Activated B cell treated with CpG ODN at 0.5 μM for 24 hours (primary cell): ENCODE measurements around the gene USP25. TPM values are rescaled to one million over a fixed set of nuclear protein-coding genes. Genes with fewer than 3 reads are reported as not detected.

ENCODE experiments used
- ATAC-seq: fragments of 200-7000 bp; cut with Tn5 transposase; one replicate; pipeline ENCODE4 v1.10.0; 2021; ENCODE audit warnings: low read depth, mild to moderate bottlenecking, moderate library complexity
- CTCF ChIA-PET: fragments of 350-600 bp; sonication (Branson Sonifier 250); formaldehyde crosslinking; loops from one replicate; lab custom pipeline; 2021; ENCODE audit warnings: antibody characterized with exemption; lab: Charles Lee
- POLR2A ChIA-PET: fragments of 350-600 bp; sonication (Branson Sonifier 250); formaldehyde crosslinking; loops from one replicate; lab custom pipeline; 2021; ENCODE audit warnings: antibody characterized with exemption; lab: Charles Lee
- DNase-seq: peaks from one replicate; pipeline ENCODE4 v3.0.0; 2022
- H3K27ac Mint-ChIP-seq: one replicate; pipeline ENCODE4 v1.8.0; 2020; ENCODE audit warnings: mixed read lengths
- H3K27me3 Mint-ChIP-seq: one replicate; pipeline ENCODE4 v1.8.0; 2021; ENCODE audit warnings: mixed read lengths
- H3K36me3 Mint-ChIP-seq: one replicate; pipeline ENCODE4 v1.8.0; 2021; ENCODE audit warnings: low read depth, mixed read lengths
- H3K4me1 Mint-ChIP-seq: one replicate; pipeline ENCODE4 v1.8.0; 2021; ENCODE audit warnings: mixed read lengths
- H3K4me3 Mint-ChIP-seq: one replicate; pipeline ENCODE4 v1.8.0; 2020; ENCODE audit warnings: mild to moderate bottlenecking, mixed read lengths
- H3K9me3 Mint-ChIP-seq: one replicate; pipeline ENCODE4 v1.8.0; 2020; ENCODE audit warnings: mixed read lengths
- intact Hi-C: fragments of 100-400 bp; cut with micrococcal nuclease; formaldehyde crosslinking; loops from one replicate; pipeline ENCODE4 v1.15.1; 2024
- total RNA-seq: library from RNA; stranded (reverse); gene quantifications from 2 replicates; pipeline ENCODE4 v1.2.3, GENCODE V29; 2022
- TF ChIP-seq, protein P1 (sequence below): fragments of 200-600 bp; IDR thresholded peaks from one replicate; pipeline ENCODE4 v1.8.0; 2022; ENCODE audit warnings: antibody characterized with exemption, mild to moderate bottlenecking

Gene USP25
- total RNA-seq, 1 donor from 2014 or later = 38.3 TPM

DNA sequence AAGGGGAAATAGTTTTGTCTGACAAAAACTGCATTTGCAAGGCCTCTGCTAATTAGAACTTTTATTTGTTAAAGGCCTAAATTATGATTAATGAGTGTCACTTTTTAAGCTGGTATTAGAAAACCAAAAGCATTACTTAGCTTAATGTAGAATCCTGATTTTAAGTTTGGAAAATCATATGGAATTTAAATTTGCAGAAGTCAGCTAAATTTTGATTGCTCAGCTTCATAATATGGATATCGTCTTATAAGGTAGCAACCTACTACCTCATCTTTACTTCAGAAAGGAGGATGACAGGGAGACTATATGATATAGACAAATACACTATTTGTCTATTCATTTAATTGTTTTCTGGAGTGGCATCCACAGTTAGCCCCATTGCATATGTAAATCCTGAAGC lies 114.0 kb downstream of the USP25 start:
- no peak for ATAC-seq
- intact Hi-C loops = no loop called here
- no peaks in the 10 kb centered on the region for H3K27me3 Mint-ChIP-seq
- H3K27ac Mint-ChIP-seq = no peak overlapping the region
- TF ChIP-seq, protein P1, sequence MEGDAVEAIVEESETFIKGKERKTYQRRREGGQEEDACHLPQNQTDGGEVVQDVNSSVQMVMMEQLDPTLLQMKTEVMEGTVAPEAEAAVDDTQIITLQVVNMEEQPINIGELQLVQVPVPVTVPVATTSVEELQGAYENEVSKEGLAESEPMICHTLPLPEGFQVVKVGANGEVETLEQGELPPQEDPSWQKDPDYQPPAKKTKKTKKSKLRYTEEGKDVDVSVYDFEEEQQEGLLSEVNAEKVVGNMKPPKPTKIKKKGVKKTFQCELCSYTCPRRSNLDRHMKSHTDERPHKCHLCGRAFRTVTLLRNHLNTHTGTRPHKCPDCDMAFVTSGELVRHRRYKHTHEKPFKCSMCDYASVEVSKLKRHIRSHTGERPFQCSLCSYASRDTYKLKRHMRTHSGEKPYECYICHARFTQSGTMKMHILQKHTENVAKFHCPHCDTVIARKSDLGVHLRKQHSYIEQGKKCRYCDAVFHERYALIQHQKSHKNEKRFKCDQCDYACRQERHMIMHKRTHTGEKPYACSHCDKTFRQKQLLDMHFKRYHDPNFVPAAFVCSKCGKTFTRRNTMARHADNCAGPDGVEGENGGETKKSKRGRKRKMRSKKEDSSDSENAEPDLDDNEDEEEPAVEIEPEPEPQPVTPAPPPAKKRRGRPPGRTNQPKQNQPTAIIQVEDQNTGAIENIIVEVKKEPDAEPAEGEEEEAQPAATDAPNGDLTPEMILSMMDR = no peak
- no peak for DNase-seq
- peaks cover 25% of the 10 kb centered on the region for H3K36me3 Mint-ChIP-seq
- CTCF ChIA-PET = no interaction called here
- no peaks in the 10 kb centered on the region for H3K4me1 Mint-ChIP-seq
- POLR2A ChIA-PET = no interaction called here
- H3K4me3 Mint-ChIP-seq = no peak overlapping the region
- H3K9me3 Mint-ChIP-seq = no peaks in the 10 kb centered on the region

DNA sequence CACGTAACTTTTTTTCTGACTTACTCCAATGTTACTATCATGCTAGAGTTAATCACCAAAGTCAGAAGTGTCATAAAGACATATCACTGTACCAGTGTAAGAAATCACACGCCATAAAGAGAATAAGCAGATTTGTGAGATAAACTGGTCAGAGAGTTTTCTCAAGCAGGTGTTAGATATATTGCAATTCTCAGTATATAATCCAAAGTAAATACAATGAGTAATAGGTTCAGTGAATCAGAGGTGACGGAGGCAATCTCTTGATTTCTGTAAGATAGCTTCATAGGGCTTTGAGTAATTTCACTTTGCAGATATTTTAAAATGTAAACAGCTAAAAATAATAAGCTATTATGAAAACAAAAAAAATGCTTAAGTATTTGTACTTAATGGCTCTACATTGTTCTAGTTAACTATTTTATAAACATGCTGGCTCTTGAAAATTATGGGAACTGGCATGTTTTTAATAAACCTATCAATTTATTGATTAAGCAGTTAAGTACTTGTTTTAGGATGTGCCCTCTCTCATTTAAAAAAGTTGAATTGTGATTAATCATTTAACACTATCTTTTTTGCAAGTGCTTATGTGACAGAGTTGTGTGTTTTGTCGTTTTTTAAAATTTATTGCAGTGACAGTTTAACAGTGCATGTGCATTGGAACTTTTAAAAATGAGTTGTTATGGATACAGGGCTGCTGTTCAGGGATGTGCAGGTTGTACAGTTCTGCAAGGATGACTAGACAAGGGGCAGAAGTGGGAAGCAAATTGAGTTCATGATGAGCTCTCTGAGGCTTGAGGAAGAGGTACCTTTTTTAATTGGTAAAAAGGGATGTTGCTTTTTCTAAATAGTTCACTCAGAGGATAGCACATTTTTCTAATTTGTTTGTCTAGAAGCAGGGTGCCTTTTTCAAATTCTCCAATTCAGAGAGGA lies 119.1 kb downstream of the USP25 start:
- Mint-ChIP-seq H3K36me3 (peaks cover 29% of the 10 kb centered on the region), H3K27me3 (no peaks in the 10 kb centered on the region), H3K4me3 (no peak overlapping the region), H3K27ac (no peak overlapping the region), H3K4me1 (no peaks in the 10 kb centered on the region), H3K9me3 (no peaks in the 10 kb centered on the region)
- intact Hi-C loops = no loop called here
- ChIA-PET CTCF (no interaction called here), POLR2A (no interaction called here)
- TF ChIP-seq, protein P1 = no peak
- DNase-seq = no peak
- no peak for ATAC-seq

- DNase-seq = no peak
- ChIA-PET POLR2A (no interaction called here), CTCF (no interaction called here)
- intact Hi-C loops = no loop called here
- Mint-ChIP-seq H3K36me3 (peaks cover 35% of the 10 kb centered on the region), H3K27me3 (no peaks in the 10 kb centered on the region), H3K9me3 (no peaks in the 10 kb centered on the region), H3K27ac (no peak overlapping the region), H3K4me3 (no peak overlapping the region), H3K4me1 (no peaks in the 10 kb centered on the region)
- TF ChIP-seq, protein P1 = no peak
- no peak for ATAC-seq
Observed at GRCh38 chr21:15849927-15850326, 120.1 kb downstream of the USP25 start.

GRCh38 chr21:15850645-15851044 lies 120.9 kb downstream of the USP25 start:
- Mint-ChIP-seq H3K4me3 (no peak overlapping the region), H3K27me3 (no peaks in the 10 kb centered on the region), H3K9me3 (no peaks in the 10 kb centered on the region), H3K4me1 (no peaks in the 10 kb centered on the region), H3K27ac (no peak overlapping the region), H3K36me3 (peaks cover 38% of the 10 kb centered on the region)
- TF ChIP-seq, protein P1 = no peak
- ChIA-PET CTCF (no interaction called here), POLR2A (no interaction called here)
- intact Hi-C loops = no loop called here
- no peak for ATAC-seq
- no peak for DNase-seq

DNA sequence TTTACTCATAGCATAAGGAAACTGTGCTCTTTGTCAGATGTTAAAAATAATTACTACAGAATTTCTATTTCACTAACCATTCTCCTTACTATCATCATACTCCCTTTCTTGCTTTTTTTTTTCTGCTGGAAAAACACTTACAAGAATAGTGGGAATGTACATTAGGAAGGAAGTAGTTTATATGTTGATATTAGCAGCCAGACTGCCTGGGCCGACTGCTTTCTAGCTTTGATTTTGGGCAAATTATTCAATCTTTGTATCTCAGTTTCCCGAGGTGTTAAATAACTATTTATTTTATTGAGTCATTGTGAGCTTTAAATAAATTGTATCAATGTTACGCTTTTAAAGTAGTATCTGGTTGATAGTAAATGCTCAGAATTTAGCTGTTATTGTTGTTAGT lies 122.4 kb downstream of the USP25 start:
- no peak overlapping the region for H3K27ac Mint-ChIP-seq
- no peak overlapping the region for H3K4me3 Mint-ChIP-seq
- no peaks in the 10 kb centered on the region for H3K4me1 Mint-ChIP-seq
- DNase-seq (no peak), ATAC-seq (no peak)
- intact Hi-C loops = no loop called here
- ChIA-PET CTCF (no interaction called here), POLR2A (no interaction called here)
- H3K9me3 Mint-ChIP-seq = no peaks in the 10 kb centered on the region
- H3K27me3 Mint-ChIP-seq = no peaks in the 10 kb centered on the region
- peaks cover 40% of the 10 kb centered on the region for H3K36me3 Mint-ChIP-seq
- TF ChIP-seq, protein P1 = no peak
